K562 (cell line): ENCODE data around the gene SH3BP5L. TPM values are rescaled to one million over a fixed set of nuclear protein-coding genes. Genes with fewer than 3 reads are reported as not detected.
A peak's percentile ranks its signal among the peaks of the same experiment; 100 is the strongest.

ENCODE experiments used
- ATF4 ChIP-seq: fragments of 450-650 bp; formaldehyde crosslinking; IDR thresholded peaks from 2 replicates; pipeline ENCODE4 v1.4.0; 2022; ENCODE audit warnings: mild to moderate bottlenecking, moderate library complexity
- JUND ChIP-seq, 2 experiments: IDR thresholded peaks; 2 replicates in 1 of 2; 3 replicates in 1 of 2; pipeline ENCODE4 v1.6.1; 2011; ENCODE audit warnings: borderline replicate concordance in 2 of 2, low read depth in 2 of 2, low read length in 2 of 2, improper control_type of control experiment in 1 of 2, missing biosample characterization in 1 of 2, missing genetic modification characterization in 1 of 2, missing genetic modification reagents in 1 of 2
- RBM34 ChIP-seq: fragments of 200-400 bp; formaldehyde crosslinking; IDR thresholded peaks from 2 replicates; pipeline ENCODE4 v1.6.1; 2018; ENCODE audit warnings: low read length, borderline replicate concordance; ENCODE audit not compliant: insufficient read depth
- SLC30A9 ChIP-seq: fragments of 250-450 bp; sonication (Bioruptor Pico); IDR thresholded peaks from 2 replicates; pipeline ENCODE4 v1.8.0; 2022; ENCODE audit warnings: mild to moderate bottlenecking, moderate library complexity
- ZNF134 ChIP-seq: fragments of 250-450 bp; sonication (Bioruptor Pico); conservative IDR thresholded peaks from 2 replicates; pipeline ENCODE4 v1.4.0; 2020
- ZNF586 ChIP-seq: fragments of 450-650 bp; formaldehyde crosslinking; conservative IDR thresholded peaks from 2 replicates; pipeline ENCODE4 v1.4.0; 2020; ENCODE audit warnings: mild to moderate bottlenecking, moderate library complexity
- polyA plus RNA-seq, 8 experiments: library from polyadenylated mRNA; depleted of rRNA in 4 of 8; stranded (reverse) in 5 of 8; unstranded in 3 of 8; fragments of >200 nt; fragmentation: Nextera tagmentation in 2 of 8; fragmentation: Illumina TruSeq in 1 of 8; extraction: Ambion mirVana in 2 of 8; extraction: Trizol in 1 of 8; gene quantifications; 2 replicates each; pipeline versions ENCODE4 v1.2.1 to v1.2.3, GENCODE V29; 2011 to 2014; ENCODE audit warnings: inconsistent platforms in 1 of 8, missing spikeins in 1 of 8
- total RNA-seq, 7 experiments: library from RNA; depleted of rRNA in 6 of 7; stranded (reverse); fragments of >200 nt in 6 of 7; fragmentation: Illumina TruSeq in 2 of 7; extraction: Trizol in 2 of 7; gene quantifications; 2 replicates each; pipeline versions ENCODE4 v1.2.1 to v1.2.3, GENCODE V29; 2011 to 2021; ENCODE audit warnings: low replicate concordance in 1 of 7
- TF ChIP-seq, protein P1 (sequence below), 2 experiments: fragments of 450-650 bp in 1 of 2; sonication (generic) in 1 of 2; formaldehyde crosslinking in 1 of 2; IDR thresholded peaks; 2 replicates each; pipeline versions ENCODE4 v1.7.1 to v1.9.0; 2016 to 2022; ENCODE audit warnings: inconsistent platforms in 1 of 2, mild to moderate bottlenecking in 1 of 2, missing genetic modification reagents in 1 of 2
- TF ChIP-seq, protein P2 (sequence below): fragments of 450-650 bp; IDR thresholded peaks from 2 replicates; pipeline ENCODE4 v1.6.1; 2017; ENCODE audit warnings: antibody characterized with exemption, mild to moderate bottlenecking

SH3BP5L gene
- total and polyA plus RNA-seq, 9 of the 15 experiments (the other 6 are each of a cell fraction or from before 2014, with no cell fraction given): 1.9 to 26.5 (median 15.8) TPM

- TF ChIP-seq ZNF586 (CRISPR knock-in tag) (no peak), ZNF134 (no peak), RBM34 (no peak), SLC30A9 (CRISPR knock-in tag) (no peak), ATF4 (0 out of 2 replicates have a peak, but pooled peaks have one; percentile 11), JUND (IDR thresholded peaks at IDR 0.05; ENCODE audit: borderline replicate concordance, low read depth, low read length) (peak; percentile 9), JUND (tag; IDR thresholded peaks at IDR 0.05; ENCODE audit: borderline replicate concordance, low read depth, low read length) (peak; percentile 31; the same call in 1 of the 3 replicates)
- TF ChIP-seq, protein P1, sequence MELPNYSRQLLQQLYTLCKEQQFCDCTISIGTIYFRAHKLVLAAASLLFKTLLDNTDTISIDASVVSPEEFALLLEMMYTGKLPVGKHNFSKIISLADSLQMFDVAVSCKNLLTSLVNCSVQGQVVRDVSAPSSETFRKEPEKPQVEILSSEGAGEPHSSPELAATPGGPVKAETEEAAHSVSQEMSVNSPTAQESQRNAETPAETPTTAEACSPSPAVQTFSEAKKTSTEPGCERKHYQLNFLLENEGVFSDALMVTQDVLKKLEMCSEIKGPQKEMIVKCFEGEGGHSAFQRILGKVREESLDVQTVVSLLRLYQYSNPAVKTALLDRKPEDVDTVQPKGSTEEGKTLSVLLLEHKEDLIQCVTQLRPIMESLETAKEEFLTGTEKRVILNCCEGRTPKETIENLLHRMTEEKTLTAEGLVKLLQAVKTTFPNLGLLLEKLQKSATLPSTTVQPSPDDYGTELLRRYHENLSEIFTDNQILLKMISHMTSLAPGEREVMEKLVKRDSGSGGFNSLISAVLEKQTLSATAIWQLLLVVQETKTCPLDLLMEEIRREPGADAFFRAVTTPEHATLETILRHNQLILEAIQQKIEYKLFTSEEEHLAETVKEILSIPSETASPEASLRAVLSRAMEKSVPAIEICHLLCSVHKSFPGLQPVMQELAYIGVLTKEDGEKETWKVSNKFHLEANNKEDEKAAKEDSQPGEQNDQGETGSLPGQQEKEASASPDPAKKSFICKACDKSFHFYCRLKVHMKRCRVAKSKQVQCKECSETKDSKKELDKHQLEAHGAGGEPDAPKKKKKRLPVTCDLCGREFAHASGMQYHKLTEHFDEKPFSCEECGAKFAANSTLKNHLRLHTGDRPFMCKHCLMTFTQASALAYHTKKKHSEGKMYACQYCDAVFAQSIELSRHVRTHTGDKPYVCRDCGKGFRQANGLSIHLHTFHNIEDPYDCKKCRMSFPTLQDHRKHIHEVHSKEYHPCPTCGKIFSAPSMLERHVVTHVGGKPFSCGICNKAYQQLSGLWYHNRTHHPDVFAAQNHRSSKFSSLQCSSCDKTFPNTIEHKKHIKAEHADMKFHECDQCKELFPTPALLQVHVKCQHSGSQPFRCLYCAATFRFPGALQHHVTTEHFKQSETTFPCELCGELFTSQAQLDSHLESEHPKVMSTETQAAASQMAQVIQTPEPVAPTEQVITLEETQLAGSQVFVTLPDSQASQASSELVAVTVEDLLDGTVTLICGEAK (IDR thresholded peaks at IDR 0.05): peak; percentile 97
- TF ChIP-seq, protein P1 (CRISPR knock-in tag; IDR thresholded peaks at IDR 0.05): peak; percentile 32; the same call in 1 of the 2 replicates
- TF ChIP-seq, protein P2, sequence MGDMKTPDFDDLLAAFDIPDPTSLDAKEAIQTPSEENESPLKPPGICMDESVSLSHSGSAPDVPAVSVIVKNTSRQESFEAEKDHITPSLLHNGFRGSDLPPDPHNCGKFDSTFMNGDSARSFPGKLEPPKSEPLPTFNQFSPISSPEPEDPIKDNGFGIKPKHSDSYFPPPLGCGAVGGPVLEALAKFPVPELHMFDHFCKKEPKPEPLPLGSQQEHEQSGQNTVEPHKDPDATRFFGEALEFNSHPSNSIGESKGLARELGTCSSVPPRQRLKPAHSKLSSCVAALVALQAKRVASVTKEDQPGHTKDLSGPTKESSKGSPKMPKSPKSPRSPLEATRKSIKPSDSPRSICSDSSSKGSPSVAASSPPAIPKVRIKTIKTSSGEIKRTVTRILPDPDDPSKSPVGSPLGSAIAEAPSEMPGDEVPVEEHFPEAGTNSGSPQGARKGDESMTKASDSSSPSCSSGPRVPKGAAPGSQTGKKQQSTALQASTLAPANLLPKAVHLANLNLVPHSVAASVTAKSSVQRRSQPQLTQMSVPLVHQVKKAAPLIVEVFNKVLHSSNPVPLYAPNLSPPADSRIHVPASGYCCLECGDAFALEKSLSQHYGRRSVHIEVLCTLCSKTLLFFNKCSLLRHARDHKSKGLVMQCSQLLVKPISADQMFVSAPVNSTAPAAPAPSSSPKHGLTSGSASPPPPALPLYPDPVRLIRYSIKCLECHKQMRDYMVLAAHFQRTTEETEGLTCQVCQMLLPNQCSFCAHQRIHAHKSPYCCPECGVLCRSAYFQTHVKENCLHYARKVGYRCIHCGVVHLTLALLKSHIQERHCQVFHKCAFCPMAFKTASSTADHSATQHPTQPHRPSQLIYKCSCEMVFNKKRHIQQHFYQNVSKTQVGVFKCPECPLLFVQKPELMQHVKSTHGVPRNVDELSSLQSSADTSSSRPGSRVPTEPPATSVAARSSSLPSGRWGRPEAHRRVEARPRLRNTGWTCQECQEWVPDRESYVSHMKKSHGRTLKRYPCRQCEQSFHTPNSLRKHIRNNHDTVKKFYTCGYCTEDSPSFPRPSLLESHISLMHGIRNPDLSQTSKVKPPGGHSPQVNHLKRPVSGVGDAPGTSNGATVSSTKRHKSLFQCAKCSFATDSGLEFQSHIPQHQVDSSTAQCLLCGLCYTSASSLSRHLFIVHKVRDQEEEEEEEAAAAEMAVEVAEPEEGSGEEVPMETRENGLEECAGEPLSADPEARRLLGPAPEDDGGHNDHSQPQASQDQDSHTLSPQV: peak; percentile 95
Observed at GRCh38 chr1:248825909-248826760, at the start of gene SH3BP5L (continued).
